GM10266 (cell line): ENCODE data around the gene ANKRD11.

Experiments used
- DNase-seq: peaks from one replicate; pipeline ENCODE4 v3.0.0; 2012; ENCODE audit errors: extremely low spot score
- TF ChIP-seq, protein P1 (sequence below): IDR thresholded peaks from 2 replicates; pipeline ENCODE4 v1.5.1; 2012; ENCODE audit warnings: mild to moderate bottlenecking, low read depth; ENCODE audit not compliant: control insufficient read depth, insufficient read depth; ENCODE audit errors: missing control alignments

ANKRD11 gene

DNA sequence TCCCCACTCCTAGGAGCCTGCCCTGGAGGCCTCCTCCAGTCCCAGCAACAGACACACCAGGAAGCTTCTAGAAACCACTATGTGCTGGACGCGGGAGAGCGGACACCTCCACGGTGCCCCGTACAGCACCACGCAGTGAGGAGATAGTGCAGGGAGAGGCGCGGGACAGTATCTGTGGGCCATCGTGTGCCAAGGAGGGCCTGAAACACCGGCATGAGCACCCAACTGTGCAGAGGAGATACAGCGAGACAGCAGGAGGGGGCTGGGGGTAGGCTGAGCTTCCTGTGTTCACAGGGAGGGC is 215.1 kb downstream of the ANKRD11 start:
- no peak for DNase-seq
- TF ChIP-seq, protein P1, sequence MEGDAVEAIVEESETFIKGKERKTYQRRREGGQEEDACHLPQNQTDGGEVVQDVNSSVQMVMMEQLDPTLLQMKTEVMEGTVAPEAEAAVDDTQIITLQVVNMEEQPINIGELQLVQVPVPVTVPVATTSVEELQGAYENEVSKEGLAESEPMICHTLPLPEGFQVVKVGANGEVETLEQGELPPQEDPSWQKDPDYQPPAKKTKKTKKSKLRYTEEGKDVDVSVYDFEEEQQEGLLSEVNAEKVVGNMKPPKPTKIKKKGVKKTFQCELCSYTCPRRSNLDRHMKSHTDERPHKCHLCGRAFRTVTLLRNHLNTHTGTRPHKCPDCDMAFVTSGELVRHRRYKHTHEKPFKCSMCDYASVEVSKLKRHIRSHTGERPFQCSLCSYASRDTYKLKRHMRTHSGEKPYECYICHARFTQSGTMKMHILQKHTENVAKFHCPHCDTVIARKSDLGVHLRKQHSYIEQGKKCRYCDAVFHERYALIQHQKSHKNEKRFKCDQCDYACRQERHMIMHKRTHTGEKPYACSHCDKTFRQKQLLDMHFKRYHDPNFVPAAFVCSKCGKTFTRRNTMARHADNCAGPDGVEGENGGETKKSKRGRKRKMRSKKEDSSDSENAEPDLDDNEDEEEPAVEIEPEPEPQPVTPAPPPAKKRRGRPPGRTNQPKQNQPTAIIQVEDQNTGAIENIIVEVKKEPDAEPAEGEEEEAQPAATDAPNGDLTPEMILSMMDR = no peak

DNA sequence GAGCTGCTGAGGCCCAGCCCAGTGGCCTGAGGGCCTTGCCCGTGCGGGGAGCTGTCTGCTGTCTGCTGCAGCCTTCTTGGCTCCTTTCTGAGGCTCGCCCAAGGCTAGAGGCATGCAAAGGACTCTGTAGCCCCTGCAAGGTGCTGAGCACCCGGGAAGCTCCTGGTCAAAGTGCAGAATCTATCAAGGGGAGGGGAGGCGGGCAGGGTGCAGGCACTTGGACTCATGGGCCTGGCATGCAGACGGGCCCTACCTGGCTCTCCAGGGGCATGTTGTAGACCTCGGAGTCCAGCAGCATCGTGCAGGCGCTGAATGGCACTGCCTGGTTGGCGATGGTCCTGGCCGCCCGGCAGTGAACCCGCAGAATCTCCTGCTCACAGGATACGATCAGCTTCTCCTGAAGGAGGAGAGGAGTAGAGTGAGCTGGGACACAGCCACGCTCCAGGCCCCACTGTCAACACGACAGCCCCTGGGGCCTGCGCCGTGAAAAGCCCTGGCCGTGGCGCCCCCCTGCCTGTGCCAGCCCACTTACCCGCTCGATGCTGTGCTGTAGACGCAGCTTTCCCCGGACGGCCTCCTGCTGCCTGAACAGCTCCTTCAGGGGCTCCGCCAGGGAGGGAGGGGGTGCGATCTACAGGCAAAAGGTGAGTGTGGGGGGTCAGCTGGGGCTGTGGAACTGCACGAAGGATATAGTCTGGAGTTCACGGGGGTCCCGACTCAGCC is 215.6 kb downstream of the ANKRD11 start:
- TF ChIP-seq, protein P1 = no peak

DNA sequence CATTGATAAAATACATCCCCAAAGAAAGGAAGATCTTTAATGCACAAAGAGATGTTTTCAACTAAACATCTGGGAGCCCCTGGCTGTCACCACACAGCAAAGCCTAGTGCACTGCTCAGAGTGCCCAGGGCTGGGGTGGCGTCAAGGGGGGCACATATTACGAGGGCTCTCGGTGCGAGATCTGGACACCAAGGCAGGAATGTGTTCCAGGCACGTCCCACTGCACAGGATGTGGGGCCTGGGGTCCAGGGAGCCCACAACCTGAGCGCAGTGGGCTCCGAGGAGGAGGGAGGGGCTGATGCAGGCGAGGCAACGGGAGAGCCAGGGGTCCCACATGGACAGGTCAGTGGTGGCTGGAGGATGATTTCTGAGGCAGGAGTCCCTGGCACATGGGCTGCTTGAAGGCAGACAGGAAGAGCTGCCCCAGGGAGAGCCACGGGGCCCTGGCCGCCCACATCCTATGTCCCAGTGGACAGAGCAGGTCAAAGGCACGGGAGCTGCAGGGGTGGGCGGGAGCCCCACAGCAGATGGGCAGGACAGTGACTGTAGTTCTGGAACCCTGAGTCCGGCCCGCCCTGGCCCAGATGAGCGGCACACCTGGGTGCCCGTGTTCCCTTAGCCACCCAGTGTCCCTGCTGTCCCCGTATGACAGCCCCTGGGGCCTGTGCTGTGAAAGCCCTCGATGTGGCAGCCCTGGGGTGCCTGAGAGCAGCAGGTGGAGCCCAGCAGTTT is 216.5 kb downstream of the ANKRD11 start:
- TF ChIP-seq, protein P1 = no peak
- no peak for DNase-seq

More for the DNA sequence above, 215.6 kb downstream of the ANKRD11 start:
- DNase-seq = no peak

DNA sequence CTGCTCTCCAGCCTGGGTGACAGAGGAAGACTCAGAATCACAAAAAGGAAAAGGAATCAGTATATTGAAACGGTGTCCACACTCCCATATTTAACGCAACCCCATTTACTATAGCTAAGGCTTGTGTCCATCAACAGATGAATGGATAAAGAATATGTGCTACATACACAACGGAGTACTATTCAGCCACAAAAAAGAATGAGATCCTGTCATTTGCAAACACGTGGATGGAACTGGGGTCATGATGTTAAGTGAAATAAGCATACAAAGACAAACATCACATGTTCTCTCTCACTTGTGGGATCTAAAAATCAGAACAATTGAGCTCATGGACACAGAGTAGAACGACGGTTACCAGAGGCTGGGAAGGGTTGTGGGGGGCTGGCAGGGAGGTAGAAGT is 217.7 kb downstream of the ANKRD11 start:
- no peak for DNase-seq

DNA sequence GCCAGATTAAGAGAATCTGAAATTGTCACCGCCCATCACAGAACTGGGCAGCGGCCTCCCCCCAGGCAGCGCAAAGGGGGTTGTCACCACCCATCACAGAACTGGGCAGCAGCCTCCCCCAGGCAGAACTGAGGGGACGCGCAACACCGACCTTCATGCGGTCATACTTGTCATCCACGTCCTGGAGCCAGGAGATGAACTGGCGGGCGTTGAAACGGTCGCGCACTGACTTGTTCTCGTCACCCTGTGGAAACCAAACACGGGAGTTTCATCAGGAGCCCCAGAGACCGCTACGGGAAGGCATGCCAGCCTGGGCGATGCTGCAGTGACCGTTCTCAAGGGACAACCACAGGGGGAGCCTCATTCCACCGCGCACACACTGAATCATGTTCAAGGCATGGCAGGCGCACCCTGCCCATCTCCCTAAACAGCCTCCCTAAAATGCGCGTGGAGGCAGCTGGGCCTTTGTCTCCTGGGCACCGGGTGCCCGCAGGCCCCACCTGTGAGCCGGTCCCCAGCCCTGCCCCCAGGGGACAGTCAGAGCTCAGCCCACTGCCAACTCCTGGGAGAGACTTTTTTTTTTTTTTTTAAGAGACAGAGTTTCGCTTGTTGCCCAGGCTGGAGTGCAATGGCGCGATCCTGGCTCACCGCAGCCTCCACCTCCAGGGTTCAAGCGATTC is 219.6 kb downstream of the ANKRD11 start:
- TF ChIP-seq, protein P1 = no peak
- DNase-seq = no peak

More for the DNA sequence above, 217.7 kb downstream of the ANKRD11 start:
- TF ChIP-seq, protein P1 = no peak

DNA sequence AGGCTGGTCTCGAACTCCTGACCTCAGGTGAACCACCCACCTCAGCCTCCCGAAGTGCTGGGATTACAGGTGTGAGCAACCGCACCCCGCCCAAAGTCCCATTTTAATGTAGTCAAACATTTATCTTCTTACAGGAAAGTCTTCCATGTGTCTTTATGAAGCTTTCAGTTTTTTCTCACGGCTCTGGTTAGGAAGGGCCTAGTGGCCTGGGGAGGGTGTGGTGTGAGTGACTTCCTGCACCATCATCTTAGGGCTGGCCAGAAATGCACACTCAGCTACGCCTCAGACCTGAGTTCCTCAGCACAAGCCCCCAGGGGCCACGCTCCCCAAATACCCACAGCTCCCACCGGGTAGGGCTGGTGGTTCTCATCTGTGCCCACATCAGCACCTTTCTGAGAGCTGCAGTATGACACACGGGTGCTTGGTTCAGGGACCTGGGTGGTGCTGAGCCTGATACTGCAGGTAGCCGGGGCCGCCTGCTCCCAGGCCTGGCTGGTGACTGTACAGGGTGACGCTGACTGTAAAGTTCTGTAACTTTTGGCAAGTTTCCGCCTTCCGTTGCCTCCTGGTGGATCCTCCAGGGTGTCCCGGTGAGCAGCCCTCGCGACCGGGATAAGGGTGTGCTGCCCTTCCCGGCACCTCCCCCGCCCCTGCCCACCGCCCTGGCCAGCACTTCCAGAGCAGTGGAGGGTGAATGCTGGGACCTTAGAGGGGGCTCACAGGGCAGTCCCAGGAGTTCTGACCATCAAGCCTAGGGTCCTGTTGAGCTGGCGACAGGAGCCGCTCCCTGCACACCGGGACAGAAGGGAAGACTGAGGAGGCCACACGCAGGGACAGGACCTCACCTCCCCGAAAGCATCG is 220.3 kb downstream of the ANKRD11 start:
- no peak for DNase-seq

More for the DNA sequence above, 220.3 kb downstream of the ANKRD11 start:
- TF ChIP-seq, protein P1 = no peak
